DMS 273 (cell line): ENCODE data around the gene BIRC5.

ENCODE experiments used
- DNase-seq: peaks from one replicate; lab custom pipeline; 2025; ENCODE audit not compliant: unreplicated experiment; lab: John Stamatoyannopoulos, UW

Gene BIRC5

DNA sequence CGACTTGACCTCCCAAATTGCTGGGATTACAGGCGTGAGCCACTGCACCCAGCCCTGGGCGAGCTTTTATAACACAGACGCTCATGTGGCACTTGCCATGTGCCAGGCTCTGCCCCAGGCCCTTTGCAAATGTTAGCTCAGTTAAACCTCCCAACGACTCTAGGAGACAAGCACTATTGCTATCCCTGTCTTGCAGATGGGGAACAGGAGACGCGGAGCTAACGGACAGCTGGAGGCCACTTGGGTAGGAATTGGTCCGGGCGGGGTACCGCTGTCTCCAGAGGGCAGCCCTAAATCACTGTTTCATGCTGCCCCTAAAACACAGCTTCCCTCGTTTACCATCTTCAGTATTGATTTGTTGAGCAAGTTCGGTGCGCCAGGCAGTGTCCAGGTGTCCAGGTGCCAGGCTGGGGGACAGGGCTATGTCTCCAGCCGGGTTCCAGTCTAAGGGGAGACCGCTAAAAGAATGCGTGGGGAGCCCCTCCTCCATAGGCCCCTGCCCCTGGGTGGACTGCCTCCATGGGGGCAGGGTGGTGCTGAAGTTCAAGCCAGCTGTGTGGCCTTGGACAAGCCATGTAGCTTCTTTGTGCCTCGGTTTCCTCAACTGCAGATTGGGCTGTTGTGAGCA lies 41.1 kb downstream of the BIRC5 start:
- DNase-seq: no peak

DNA sequence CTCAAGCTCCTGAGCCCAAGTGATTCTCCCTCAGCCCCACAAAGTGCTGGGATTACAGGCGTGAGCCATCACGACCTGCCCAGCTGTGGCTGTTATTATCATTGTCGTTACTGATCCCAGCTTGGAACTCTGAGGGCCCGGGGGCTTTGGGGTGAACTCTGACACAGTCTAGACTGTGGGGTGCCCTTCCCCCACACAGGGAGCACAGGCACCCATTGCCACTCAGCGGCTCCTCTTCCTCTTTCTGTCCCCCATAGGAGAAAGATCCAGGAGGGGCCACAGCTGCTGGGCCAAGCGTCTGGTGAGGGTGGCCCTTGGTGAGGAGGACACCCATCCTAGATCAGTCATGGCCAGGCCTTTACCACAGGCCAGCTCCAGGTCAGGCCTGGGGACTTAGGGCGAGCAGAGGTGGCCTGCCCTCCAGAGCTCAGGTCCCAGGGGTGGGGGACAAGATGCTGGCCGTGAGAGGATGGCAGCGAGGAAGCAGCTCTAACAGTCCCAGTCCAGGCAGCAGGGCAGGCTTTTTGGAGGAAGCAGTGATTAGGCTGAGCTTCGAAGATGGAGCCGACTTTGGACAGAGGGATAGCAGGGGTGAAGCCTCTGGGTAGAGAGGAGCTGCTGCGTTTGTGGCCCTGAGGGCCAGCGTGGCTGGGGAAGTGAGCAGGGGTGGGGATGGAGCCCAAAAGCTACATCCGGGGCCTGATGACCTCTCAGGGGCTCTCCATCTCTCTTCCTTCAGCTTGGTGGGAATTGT lies 42.1 kb downstream of the BIRC5 start:
- DNase-seq: no peak

GRCh38 chr17:78256707-78257591 lies 42.9 kb downstream of the BIRC5 start:
- no peak for DNase-seq

- no peak for DNase-seq
Observed at GRCh38 chr17:78257810-78258322, 43.8 kb downstream of the BIRC5 start.

- peak; percentile 45 for DNase-seq
Observed at GRCh38 chr17:78258323-78259191, 44.5 kb downstream of the BIRC5 start.

GRCh38 chr17:78259192-78259554 lies 45.1 kb downstream of the BIRC5 start:
- DNase-seq: no peak

DNA sequence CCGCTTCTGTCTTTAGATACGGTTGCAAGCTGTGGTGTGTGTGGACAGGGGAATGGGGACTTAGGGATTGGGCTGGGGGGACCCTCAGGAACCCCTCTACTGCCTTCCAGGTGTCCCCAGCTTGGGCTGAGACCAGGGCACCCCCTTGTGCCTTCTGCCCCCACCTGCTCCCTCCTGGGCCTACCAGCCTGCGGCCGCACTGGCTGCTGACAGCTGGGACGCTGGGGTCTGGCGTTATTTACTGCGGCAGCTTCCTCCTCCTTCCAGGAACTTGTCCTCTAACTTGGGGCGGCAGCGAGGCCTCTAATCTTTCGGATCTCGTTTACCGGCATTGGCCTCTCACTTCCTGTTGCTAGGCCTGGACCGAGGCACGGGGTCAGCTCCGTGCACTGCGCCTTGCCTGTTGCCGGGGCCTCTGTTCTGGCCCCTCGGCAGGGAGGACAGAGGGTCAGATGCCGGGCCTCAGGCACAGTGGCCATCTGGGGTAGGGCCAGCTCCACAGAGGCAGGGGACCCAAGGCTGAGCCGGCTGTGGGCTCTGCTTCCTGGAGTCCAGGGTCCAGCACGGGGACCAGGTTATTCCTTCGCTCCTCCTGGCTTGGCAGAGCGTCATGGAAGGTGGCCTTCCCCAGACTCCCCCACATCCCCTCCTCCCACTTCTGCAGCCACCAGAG lies 49.1 kb downstream of the BIRC5 start:
- peak; percentile 49 for DNase-seq

DNA sequence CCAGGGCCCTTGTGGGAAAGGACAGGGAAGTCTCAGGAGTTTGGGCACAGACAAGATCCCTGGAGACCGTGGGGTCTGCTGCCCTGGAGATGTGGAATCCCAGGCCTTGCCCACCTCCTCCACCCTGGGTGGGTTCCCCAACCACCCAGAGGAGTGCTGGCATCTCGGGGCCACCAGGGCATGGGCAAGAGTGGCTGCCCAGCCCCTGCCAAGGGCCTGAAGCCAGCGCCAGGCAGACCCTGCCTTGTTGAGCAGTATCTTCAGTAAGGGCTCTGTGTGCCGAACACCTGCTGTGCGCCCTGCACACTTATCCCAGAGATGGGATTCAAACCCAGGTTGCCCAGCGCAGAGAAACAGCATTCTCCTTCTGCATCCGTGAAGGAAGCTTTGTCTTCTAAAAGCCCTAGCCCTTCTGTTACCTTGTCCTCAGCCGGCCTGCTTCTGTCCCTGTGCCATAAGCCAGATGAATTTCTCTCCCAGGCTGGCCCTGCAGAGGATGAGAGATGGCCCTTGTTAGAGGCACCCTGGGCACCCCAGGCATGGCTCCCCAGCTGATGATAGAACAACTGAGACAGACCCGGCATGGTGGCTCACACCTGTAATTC lies 49.8 kb downstream of the BIRC5 start:
- DNase-seq: no peak

DNA sequence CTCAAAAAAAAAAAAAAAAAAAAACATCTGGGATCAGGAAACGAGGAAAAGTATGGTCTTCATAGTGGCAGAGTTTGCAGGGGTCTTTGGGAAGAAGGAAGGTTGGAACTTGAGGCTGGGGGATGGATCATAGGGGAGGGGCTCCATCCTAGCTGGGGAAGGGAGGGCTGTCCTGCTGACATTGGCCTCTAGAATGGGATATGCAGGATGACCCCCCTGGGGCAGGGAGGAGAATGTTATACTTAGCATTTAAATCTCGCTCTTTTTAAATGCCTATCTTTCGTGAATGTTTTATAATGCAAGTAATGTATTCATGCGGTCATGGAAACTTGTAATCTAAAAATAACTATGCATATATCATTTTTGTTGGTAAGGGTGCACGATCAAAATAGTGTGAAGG lies 50.5 kb downstream of the BIRC5 start:
- DNase-seq: no peak

DNA sequence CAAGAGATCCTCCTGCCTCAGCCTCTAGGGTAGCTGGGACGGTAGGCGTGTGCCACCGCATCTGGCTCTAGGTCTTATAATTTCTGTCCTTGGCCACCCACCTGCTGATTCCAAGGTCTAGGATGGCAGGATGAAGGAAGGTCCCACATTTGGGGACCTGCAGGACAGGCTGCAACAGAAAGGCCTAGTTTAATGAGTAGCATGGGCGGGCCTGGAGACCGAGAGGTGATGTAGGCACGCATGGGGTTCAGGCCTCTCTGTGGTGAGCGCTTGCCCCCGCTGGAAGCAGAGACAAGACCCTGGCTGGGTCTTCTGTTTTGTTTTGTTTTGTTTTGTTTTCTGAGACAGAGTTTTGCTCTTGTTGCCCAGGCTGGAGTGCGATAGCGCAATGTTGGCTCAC lies 51.1 kb downstream of the BIRC5 start:
- DNase-seq: no peak

DNA sequence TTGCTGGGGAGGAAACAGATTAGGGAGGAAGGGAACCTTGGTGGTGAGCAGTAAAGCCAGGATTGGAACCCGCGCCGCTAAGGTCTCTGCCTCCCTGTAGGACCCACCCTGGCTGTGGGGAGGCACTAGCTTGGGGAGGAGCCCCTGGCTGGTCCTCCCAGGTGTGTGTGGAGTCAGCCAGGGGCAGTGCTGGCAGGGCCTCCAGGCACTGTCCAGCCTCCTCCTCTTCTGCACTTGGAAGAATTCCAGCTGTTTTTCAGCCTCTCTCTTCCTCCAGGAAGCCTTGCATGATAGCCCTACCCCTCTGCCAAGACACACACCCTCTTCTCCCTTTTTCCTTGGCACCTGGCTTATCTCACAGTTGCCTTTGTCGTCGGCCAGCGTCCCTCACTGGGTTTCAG lies 52.2 kb downstream of the BIRC5 start:
- no peak for DNase-seq

DNA sequence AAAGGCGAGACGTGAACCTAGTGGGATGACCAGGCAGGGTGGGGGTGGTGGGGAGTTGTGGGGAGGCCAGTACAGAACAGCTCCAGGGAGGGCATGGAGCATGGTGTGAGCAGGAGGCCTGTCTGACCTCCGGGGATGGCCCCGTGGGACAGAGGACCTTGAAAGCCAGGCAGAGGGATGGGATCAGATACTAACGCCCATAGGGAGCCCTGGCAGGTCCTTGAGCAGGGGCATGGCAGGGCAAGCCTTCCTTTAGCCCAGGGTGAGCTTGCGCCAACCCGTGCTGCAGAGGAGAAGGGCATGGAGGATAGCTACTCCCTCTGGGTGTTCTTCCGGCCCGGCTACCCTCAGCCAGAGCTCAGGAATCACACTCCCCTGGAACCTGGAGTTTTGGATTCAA lies 52.7 kb downstream of the BIRC5 start:
- DNase-seq: no peak

GRCh38 chr17:78267253-78268073 lies 53.4 kb downstream of the BIRC5 start:
- no peak for DNase-seq

- no peak for DNase-seq
Observed at GRCh38 chr17:78268191-78268874, 54.3 kb downstream of the BIRC5 start.

- DNase-seq: peak; percentile 48
Observed at GRCh38 chr17:78268951-78269905, 55.2 kb downstream of the BIRC5 start.

GRCh38 chr17:78269955-78270381 lies 55.9 kb downstream of the BIRC5 start:
- DNase-seq: no peak
